Measurements from ENCODE around the gene SDR42E2. TPM values are rescaled to one million over a fixed set of nuclear protein-coding genes. Genes with fewer than 3 reads are reported as not detected.
A peak's percentile ranks its signal among the peaks of the same experiment; 100 is the strongest.
"Not testable (repeated sequence)": the region's sequence is repeated elsewhere in the genome, so short reads cannot be mapped to it uniquely, and the experiment has no call there.

SDR42E2 gene
- total RNA-seq, 2 experiments from 2014 or later: 0.29 TPM; not detected in 1

- POLR2A ChIA-PET: interaction anchor here (0.5 to 1.5 kb wide), 2 partner anchors 12 to 60 kb away, joined by 3 to 5 read pairs; no protein-coding TSS in a partner anchor
- H3K4me1 ChIP-seq (ENCODE audit: insufficient read depth, low read length, poor library complexity, severe bottlenecking): peaks cover 40% of the 10 kb centered on the region
These were observed 33.6 kb downstream of the SDR42E2 start for GRCh38 chr16:22195695-22196558.

GRCh38 chr16:22196559-22197168 is 34.4 kb downstream of the SDR42E2 start:
- not testable (repeated sequence) for BruUV-seq (replicated peaks); H4K20me1 ChIP-seq (ENCODE audit: insufficient read depth, low read length); H3K9me2 ChIP-seq (ENCODE audit: insufficient read depth, low read length); H3K9me3 ChIP-seq (ENCODE audit: low read length); H3K79me2 ChIP-seq (ENCODE audit: insufficient read depth, low read depth, low read length); H3K36me3 ChIP-seq (ENCODE audit: insufficient read depth, low read length)
- peak overlapping the region; percentile 76 for H3K4me3 ChIP-seq (ENCODE audit: low read depth, low read length, poor library complexity, severe bottlenecking)
- peak overlapping the region; percentile 95; the same call in 1 of the 2 replicates for H2AFZ ChIP-seq (ENCODE audit: low read length)
- DNase-seq (ENCODE audit: low spot score): peak; percentile 39
- ChIA-PET CTCF (ENCODE audit: unreplicated experiment) (interaction anchor here (0.6 to 1.4 kb wide), 2 partner anchors 9 to 59 kb away, joined by 3 to 6 read pairs; partner anchors contain the start of gene EEF2K), POLR2A (interaction anchor here (0.5 to 1.5 kb wide), 2 partner anchors 11 to 59 kb away, joined by 3 to 5 read pairs; no protein-coding TSS in a partner anchor)
- intact Hi-C loops (cut with micrococcal nuclease; ENCODE audit: unreplicated experiment): loop anchor here (1.0 kb wide), 1 partner anchor 100 kb away; no protein-coding TSS in a partner anchor
- peak overlapping the region; percentile 92 for H3K4me2 ChIP-seq (ENCODE audit: low read length)
- peaks cover 45% of the 10 kb centered on the region for H3K4me1 ChIP-seq (ENCODE audit: insufficient read depth, low read length, poor library complexity, severe bottlenecking)
- H3K27ac ChIP-seq (ENCODE audit: low read depth, low read length, poor library complexity, severe bottlenecking): peak overlapping the region; percentile 42

More at GRCh38 chr16:22195695-22196558, 33.6 kb downstream of the SDR42E2 start:
- H3K36me3 ChIP-seq (ENCODE audit: insufficient read depth, low read length): no peaks in the 10 kb centered on the region
- H3K79me2 ChIP-seq (ENCODE audit: insufficient read depth, low read depth, low read length): no peaks in the 10 kb centered on the region
- H3K27ac ChIP-seq (ENCODE audit: low read depth, low read length, poor library complexity, severe bottlenecking): peak overlapping the region; percentile 42
- H4K20me1 ChIP-seq (ENCODE audit: insufficient read depth, low read length): no peaks in the 10 kb centered on the region
- H2AFZ ChIP-seq (ENCODE audit: low read length): peak overlapping the region; percentile 95
- no peaks in the 10 kb centered on the region for H3K9me3 ChIP-seq (ENCODE audit: low read length)
- CTCF ChIA-PET (ENCODE audit: unreplicated experiment): interaction anchor here (0.6 kb wide), 1 partner anchor 58 kb away, joined by 3 read pairs; no protein-coding TSS in a partner anchor
- intact Hi-C loops (cut with micrococcal nuclease; ENCODE audit: unreplicated experiment): loop anchor here (1.0 kb wide), 2 partner anchors 10 to 100 kb away; partner anchors contain the start of gene EEF2K
- DNase-seq (ENCODE audit: low spot score): peak; percentile 88
- no peaks in the 10 kb centered on the region for H3K9me2 ChIP-seq (ENCODE audit: insufficient read depth, low read length)
- H3K4me2 ChIP-seq (ENCODE audit: low read length): peak overlapping the region; percentile 92
- TF ChIP-seq EZH2phosphoT487 (IDR thresholded peaks at IDR 0.05; ENCODE audit: borderline replicate concordance, low read depth, low read length) (no peak), CTCF (conservative IDR thresholded peaks at IDR 0.05; ENCODE audit: low read length) (peak; percentile 99)
- BruUV-seq (replicated peaks): no TSS peak
- peak overlapping the region; percentile 76 for H3K4me3 ChIP-seq (ENCODE audit: low read depth, low read length, poor library complexity, severe bottlenecking)

- Histone ChIP-seq H3K79me2 (ENCODE audit: insufficient read depth, low read depth, low read length) (no peaks in the 10 kb centered on the region), H2AFZ (ENCODE audit: low read length) (peak overlapping the region; percentile 2; the same call in 1 of the 2 replicates), H3K9me3 (ENCODE audit: low read length) (no peaks in the 10 kb centered on the region), H3K36me3 (ENCODE audit: insufficient read depth, low read length) (no peaks in the 10 kb centered on the region), H4K20me1 (ENCODE audit: insufficient read depth, low read length) (no peaks in the 10 kb centered on the region), H3K9me2 (ENCODE audit: insufficient read depth, low read length) (no peaks in the 10 kb centered on the region), H3K4me3 (ENCODE audit: low read depth, low read length, poor library complexity, severe bottlenecking) (no peak overlapping the region), H3K4me1 (ENCODE audit: insufficient read depth, low read length, poor library complexity, severe bottlenecking) (peaks cover 38% of the 10 kb centered on the region), H3K4me2 (ENCODE audit: low read length) (no peak overlapping the region), H3K27ac (ENCODE audit: low read depth, low read length, poor library complexity, severe bottlenecking) (peak overlapping the region; percentile 2)
- CTCF ChIA-PET (ENCODE audit: unreplicated experiment): no interaction called here
- DNase-seq (ENCODE audit: low spot score): peak; percentile 46
- intact Hi-C loops (cut with micrococcal nuclease; ENCODE audit: unreplicated experiment): no loop called here
- no TSS peak for BruUV-seq (replicated peaks)
- POLR2A ChIA-PET: interaction anchor here (0.6 to 1.1 kb wide), 2 partner anchors 9 to 644 kb away, joined by 3 read pairs; no protein-coding TSS in a partner anchor
- TF ChIP-seq EZH2phosphoT487 (IDR thresholded peaks at IDR 0.05; ENCODE audit: borderline replicate concordance, low read depth, low read length): no peak
- peak; percentile 15; the same call in 1 of the 2 replicates for TF ChIP-seq CTCF (conservative IDR thresholded peaks at IDR 0.05; ENCODE audit: low read length)
These were observed 36.4 kb downstream of the SDR42E2 start for GRCh38 chr16:22198547-22199293.
